Gastroesophageal sphincter (tissue), 3 donors: ENCODE results near the gene RAPSN.

Experiments
- EP300 ChIP-seq: sonication (generic); formaldehyde crosslinking; IDR thresholded peaks from one replicate; pipeline ENCODE4 v1.6.1; 2017; ENCODE audit warnings: antibody characterized with exemption, mild to moderate bottlenecking
- TF ChIP-seq, protein P1 (sequence below), 4 experiments: fragments of 200-600 bp in 2 of 4; fragments of 450-650 bp in 2 of 4; sonication (generic) in 1 of 4; IDR thresholded peaks; one replicate each; pipeline ENCODE4 v1.5.1; 2017 to 2019; ENCODE audit warnings: antibody characterized with exemption in 4 of 4, mild to moderate bottlenecking in 2 of 4, moderate library complexity in 2 of 4

DNA sequence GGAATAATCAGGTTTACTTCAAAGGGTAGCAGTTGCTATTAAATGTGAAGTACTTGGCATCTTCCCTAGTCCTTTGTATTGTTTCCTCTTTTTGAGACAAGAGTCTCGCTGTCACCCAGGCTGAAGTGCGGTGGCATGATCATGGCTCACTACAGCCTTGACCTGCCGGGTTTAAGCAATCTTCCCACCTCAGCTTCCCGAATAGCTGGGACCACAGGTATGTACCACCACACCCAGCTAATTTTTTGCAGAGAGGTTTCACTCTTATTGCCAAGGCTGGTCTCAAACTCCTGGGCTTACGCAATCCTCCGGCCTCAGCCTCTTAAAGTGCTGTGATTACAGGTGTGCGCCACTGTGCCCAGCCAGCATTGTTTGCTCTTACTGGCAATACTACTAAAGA lies 36.2 kb upstream of the RAPSN start:
- no peak for TF ChIP-seq EP300
- TF ChIP-seq, protein P1, sequence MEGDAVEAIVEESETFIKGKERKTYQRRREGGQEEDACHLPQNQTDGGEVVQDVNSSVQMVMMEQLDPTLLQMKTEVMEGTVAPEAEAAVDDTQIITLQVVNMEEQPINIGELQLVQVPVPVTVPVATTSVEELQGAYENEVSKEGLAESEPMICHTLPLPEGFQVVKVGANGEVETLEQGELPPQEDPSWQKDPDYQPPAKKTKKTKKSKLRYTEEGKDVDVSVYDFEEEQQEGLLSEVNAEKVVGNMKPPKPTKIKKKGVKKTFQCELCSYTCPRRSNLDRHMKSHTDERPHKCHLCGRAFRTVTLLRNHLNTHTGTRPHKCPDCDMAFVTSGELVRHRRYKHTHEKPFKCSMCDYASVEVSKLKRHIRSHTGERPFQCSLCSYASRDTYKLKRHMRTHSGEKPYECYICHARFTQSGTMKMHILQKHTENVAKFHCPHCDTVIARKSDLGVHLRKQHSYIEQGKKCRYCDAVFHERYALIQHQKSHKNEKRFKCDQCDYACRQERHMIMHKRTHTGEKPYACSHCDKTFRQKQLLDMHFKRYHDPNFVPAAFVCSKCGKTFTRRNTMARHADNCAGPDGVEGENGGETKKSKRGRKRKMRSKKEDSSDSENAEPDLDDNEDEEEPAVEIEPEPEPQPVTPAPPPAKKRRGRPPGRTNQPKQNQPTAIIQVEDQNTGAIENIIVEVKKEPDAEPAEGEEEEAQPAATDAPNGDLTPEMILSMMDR (IDR thresholded peaks at IDR 0.05), result no peak
